ENCODE results near the gene PAK6. TPM values are rescaled to one million over a fixed set of nuclear protein-coding genes. Genes with fewer than 3 reads are reported as not detected.

The PAK6 gene
- total RNA-seq, 2 donors from 2014 or later, result not detected

DNA sequence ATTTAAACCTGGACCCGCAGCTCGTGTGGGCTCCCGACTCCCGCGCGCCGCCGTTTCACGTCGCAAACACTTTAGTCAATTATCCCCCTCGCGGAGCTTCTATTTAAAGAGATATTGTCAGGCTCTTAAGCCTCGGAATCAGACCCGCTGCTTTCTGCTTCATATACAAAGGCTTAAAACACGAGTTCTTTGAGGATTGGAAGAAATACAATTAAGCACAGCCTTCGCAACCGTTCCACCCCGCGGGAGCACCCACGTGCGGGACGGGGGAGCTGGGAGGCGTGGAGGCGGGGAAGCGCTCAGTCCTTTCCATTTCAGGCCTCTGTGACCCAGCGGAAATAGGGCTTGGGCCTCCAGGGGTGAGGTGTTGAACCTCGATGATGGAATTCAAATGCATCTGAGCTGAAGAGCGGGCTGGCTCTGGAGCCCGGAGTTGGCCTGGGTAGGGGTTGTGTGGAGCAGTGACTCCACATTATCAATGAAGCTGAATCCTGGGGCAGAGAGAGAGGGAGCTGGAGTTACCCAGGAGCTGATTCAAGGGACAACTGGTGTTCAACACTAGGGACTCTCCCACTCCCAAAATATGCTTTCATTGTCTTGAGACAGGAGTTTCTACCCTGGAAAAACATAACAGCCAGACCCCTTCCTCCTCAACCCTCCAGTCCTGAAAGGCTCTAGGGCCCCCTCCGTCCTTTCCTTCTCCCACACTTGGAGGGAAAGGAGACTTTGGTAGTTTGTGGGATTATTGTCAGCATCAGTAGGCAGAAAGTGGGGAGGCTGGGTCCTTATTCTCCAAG, 41.6 kb downstream of the PAK6 start:
- peaks cover 48% of the 10 kb centered on the region for H3K27me3 Mint-ChIP-seq
- H3K9me3 ChIP-seq (ENCODE audit: control insufficient read depth, low read length, poor library complexity, severe bottlenecking), result no peaks in the 10 kb centered on the region
- H3K4me1 Mint-ChIP-seq, result peaks cover 8% of the 10 kb centered on the region
- ATAC-seq, result no peak
- H3K4me3 Mint-ChIP-seq, result peak overlapping the region; percentile 31
- H3K36me3 Mint-ChIP-seq (ENCODE audit: low read depth), result no peaks in the 10 kb centered on the region
- H3K27ac Mint-ChIP-seq, result peak overlapping the region; percentile 21
- DNase-seq, result no peak

DNA sequence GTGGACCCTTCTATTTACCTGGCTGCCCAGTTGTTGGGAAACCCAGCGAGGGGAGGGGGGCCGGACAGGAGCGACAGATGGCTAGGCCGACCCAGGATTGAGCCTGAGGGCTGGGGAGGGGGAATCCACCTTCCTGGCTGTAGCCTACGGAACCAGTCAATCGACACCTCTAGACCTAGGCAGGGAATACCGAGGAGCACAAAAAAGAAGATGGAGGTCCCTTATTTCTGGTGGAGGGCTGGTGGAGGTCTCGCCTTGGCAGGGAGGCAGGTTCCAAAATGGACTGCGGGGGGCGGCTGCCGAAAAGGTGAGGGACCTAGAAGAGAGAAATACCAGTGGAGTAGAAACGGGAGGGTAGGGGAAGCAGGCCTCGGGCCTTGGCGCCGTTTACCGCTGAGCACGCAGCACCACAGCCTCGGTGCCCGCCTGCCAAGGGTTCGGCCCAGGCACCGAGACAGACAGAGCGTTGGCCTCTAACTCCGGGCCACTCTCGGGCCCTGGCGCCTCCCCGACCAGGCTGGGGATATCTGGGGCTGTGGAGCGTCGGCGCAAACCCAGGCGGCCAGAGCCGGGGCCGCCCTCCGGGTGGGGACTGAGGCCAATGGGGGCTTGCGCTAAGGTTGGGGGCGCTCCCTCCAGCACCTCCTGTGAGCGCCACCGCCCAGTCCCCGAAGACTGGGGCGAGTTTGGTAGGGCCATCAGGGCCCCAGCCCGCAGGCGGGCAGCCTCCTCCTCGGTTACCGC, 42.4 kb downstream of the PAK6 start:
- Mint-ChIP-seq H3K4me1 (peaks cover 8% of the 10 kb centered on the region), H3K4me3 (peak overlapping the region; percentile 64), H3K27ac (peak overlapping the region; percentile 21), H3K27me3 (peaks cover 46% of the 10 kb centered on the region), H3K36me3 (ENCODE audit: low read depth) (no peaks in the 10 kb centered on the region)
- no peak for DNase-seq
- no peak for ATAC-seq
- H3K9me3 ChIP-seq (ENCODE audit: control insufficient read depth, low read length, poor library complexity, severe bottlenecking), result no peaks in the 10 kb centered on the region

DNA sequence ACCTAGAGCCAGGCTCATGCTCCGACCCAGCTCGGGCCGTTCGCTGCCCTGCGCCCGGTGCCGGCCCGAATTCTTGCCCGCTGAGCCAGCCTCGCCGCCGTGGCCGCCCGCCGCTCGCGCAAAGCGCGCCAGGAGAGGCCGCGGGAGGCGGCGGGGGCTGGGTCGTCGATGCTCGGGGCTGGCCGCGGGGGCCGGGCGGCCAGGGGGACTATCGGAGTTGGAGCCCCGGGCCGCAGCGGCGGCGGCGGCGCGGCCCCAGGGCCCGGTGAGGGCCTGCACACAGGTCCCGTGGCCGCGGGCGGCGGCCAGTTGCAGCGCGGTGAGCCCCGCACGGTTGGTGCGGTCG, 42.9 kb downstream of the PAK6 start:
- Mint-ChIP-seq H3K27ac (no peak overlapping the region), H3K4me1 (peaks cover 8% of the 10 kb centered on the region), H3K4me3 (peak overlapping the region; percentile 78), H3K36me3 (ENCODE audit: low read depth) (no peaks in the 10 kb centered on the region), H3K27me3 (peaks cover 41% of the 10 kb centered on the region)
- H3K9me3 ChIP-seq (ENCODE audit: control insufficient read depth, low read length, poor library complexity, severe bottlenecking), result no peaks in the 10 kb centered on the region
- ATAC-seq, result no peak
- no peak for DNase-seq

DNA sequence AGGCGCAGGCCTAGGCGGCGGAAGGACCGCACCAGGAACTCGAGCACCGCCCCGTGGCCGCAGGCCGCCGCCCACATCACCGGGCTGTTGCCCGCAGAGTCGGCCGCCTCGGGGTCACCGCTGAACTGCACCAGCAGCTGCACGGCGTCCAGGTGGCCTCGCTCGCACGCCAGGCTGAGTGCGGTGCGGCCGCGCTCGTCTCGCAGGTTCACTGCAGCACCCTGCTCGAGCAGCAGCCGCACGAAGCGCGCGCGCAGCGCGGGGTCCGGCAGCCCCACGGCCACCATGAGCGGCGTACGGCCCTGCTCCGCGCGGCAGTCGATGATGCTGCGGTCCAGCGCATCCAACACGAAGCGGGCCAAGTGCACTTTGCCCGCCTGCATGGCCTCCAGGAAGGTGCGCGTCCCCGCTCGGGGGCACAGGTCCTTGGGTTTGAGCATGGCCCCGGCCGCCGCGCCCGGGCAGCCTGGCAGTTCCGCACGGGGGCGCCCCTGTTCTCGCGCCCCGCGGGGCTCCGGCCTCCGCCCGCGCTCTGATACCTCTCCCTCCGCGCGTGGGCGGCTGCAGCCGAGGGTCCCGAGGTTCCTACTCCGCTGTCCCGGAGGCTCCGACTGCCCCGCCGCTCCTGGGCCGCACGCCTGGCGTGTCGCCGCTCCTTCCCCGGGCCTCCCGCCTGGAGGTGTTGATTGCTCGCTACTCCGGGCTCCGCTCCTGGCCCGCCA, 43.4 kb downstream of the PAK6 start:
- H3K36me3 Mint-ChIP-seq (ENCODE audit: low read depth), result no peaks in the 10 kb centered on the region
- peaks cover 8% of the 10 kb centered on the region for H3K4me1 Mint-ChIP-seq
- H3K9me3 ChIP-seq (ENCODE audit: control insufficient read depth, low read length, poor library complexity, severe bottlenecking), result no peaks in the 10 kb centered on the region
- ATAC-seq, result peak; percentile 81
- H3K4me3 Mint-ChIP-seq, result peak overlapping the region; percentile 78
- peak; percentile 26 to 43 (median 39) for DNase-seq
- H3K27ac Mint-ChIP-seq, result no peak overlapping the region
- peaks cover 36% of the 10 kb centered on the region for H3K27me3 Mint-ChIP-seq

DNA sequence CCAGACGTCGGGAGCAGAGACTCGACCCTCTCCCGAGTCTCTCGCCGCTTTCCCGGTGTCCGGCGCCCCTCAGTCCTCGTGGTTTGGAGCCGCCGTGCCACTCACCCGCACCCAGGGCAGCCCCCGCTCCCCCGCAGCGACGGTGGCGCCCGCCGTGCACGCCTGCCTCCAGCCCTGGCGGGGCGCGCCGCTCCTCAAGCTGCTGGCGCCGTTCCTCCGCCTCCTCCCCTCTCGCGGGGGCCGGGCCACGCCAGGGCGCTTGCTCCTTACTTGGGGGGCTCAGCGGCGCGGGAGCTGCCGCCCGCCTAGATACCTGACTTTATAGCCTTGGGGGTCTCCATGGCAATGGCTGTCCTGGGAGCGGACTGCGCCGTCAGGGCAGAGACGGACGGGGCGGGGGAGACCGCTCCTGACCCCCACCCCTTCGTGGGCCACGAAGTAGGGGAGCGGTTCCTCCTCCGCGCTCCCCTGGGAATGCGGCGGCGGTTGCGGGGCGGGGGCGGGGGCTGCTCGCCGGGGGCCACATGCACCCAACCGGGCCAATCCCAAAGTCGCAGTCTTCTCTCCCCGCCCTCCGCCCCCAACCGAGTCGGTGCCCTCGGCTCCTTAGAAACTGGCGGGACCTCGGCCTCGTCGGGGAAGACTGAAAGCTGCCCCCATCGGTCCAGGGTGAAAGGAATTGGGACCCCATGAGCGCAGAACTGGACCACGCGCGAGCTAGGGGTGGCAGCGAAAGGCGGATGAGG, 44.2 kb downstream of the PAK6 start, which contains the start of gene ANKRD63:
Gene ANKRD63, minus strand, starts transcription at position 196 of the 746 bp plus-strand sequence. CDS start 478 bp downstream, outside the sequence.
- H3K4me3 Mint-ChIP-seq, result peak within 1 kb of the TSS; percentile 78
- ATAC-seq (peak; percentile 66), DNase-seq (peak in 2 of 3 donors; percentile 15 to 24)
- H3K4me1 Mint-ChIP-seq, result peaks cover 8% of the 10 kb centered on the region
- no peaks in the 10 kb centered on the region for H3K36me3 Mint-ChIP-seq (ENCODE audit: low read depth)
- H3K27ac Mint-ChIP-seq, result no peak within 1 kb of the TSS
- H3K9me3 ChIP-seq (ENCODE audit: control insufficient read depth, low read length, poor library complexity, severe bottlenecking), result no peaks in the 10 kb centered on the region
- H3K27me3 Mint-ChIP-seq, result peaks cover 29% of the 10 kb centered on the region

DNA sequence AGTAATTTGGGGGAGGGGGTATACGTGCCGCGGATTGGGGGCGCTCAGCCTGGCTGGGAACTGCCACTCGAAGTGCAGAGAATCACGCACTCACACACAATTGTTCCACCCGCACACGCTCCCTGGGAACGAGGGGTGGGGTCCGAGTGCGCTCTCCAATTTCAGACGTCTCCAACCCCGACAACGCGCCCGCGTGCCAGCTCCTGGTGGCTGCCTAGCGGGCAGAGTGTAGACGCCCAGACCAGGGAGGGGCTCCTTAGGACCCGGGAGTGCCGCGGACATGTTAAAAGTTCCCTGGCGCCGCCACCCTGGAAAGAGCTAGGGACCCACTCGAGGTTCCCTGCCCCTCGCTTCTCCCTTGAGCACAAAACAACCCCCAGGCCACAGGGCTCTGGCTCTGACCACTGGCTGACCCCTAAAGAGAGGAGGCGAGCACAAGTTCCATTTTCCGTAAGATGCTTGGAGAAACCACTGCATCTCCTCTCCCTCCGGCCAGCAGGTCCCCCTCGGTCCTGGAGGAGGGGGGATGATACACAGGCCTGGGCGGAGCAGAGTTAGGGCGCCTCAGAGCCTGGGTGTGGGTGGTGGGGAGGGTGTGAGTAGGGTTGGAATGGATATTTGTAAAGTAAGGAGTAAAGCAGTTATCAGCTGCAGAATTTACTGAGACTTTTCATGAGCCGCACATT, 44.9 kb downstream of the PAK6 start:
- H3K4me1 Mint-ChIP-seq, result peaks cover 4% of the 10 kb centered on the region
- no peaks in the 10 kb centered on the region for H3K36me3 Mint-ChIP-seq (ENCODE audit: low read depth)
- ATAC-seq (no peak), DNase-seq (no peak)
- peaks cover 22% of the 10 kb centered on the region for H3K27me3 Mint-ChIP-seq
- H3K4me3 Mint-ChIP-seq, result peak overlapping the region; percentile 67
- H3K9me3 ChIP-seq (ENCODE audit: control insufficient read depth, low read length, poor library complexity, severe bottlenecking), result no peaks in the 10 kb centered on the region
- no peak overlapping the region for H3K27ac Mint-ChIP-seq

DNA sequence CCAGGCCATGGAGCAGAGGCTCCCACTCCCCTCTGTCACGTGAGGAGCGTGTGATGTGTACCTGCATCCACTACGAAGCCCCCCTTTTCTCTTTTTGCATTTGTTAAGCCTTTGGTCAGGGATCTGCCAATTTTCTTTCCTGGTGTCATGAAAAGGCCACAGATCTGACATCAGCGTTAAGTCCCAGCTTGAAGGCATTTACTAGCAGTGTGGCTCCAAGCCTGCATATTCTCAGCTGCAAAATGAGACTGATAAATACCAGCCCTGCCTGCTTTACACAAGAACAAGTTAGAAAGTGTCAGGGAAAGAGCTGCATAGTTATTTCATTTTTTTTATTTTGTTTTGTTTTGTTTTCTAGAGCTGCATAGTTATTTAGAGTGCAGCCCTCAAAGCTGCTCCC, 46.3 kb downstream of the PAK6 start:
- no peak overlapping the region for H3K4me3 Mint-ChIP-seq

DNA sequence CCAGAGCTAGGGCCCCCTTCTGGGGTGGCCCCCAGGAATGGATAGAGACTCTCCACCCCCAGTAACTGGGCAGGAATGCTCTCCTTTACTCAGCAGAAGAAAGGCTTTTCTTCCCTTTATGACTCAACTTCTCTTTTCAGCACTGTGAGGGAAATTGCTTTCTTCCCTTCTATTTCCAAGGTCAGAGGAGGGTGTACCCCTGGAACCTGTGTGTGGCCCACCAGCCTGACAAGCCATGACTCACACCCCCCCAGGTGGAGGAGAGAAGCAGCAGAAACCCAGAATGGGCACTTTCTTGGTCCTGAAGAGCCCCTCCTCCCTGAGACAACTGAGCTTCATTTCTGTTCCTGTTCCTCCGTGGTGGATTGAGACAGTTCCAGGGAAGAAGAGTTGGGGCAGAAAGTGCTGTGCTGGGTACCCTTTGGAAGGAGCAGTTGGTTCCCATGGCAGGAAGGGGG, 46.7 kb downstream of the PAK6 start:
- no peak overlapping the region for H3K4me3 Mint-ChIP-seq
- ATAC-seq (no peak), DNase-seq (no peak)
- H3K27ac Mint-ChIP-seq, result peak overlapping the region; percentile 9
- no peaks in the 10 kb centered on the region for H3K9me3 ChIP-seq (ENCODE audit: control insufficient read depth, low read length, poor library complexity, severe bottlenecking)
- H3K36me3 Mint-ChIP-seq (ENCODE audit: low read depth), result peaks cover 2% of the 10 kb centered on the region
- peaks cover 2% of the 10 kb centered on the region for H3K4me1 Mint-ChIP-seq
- peaks cover 7% of the 10 kb centered on the region for H3K27me3 Mint-ChIP-seq

More for the DNA sequence above, 46.3 kb downstream of the PAK6 start:
- Mint-ChIP-seq H3K27ac (no peak overlapping the region), H3K4me1 (peaks cover 2% of the 10 kb centered on the region), H3K36me3 (ENCODE audit: low read depth) (peaks cover 2% of the 10 kb centered on the region), H3K27me3 (peaks cover 12% of the 10 kb centered on the region)
- ATAC-seq (no peak), DNase-seq (no peak)
- H3K9me3 ChIP-seq (ENCODE audit: control insufficient read depth, low read length, poor library complexity, severe bottlenecking), result no peaks in the 10 kb centered on the region

DNA sequence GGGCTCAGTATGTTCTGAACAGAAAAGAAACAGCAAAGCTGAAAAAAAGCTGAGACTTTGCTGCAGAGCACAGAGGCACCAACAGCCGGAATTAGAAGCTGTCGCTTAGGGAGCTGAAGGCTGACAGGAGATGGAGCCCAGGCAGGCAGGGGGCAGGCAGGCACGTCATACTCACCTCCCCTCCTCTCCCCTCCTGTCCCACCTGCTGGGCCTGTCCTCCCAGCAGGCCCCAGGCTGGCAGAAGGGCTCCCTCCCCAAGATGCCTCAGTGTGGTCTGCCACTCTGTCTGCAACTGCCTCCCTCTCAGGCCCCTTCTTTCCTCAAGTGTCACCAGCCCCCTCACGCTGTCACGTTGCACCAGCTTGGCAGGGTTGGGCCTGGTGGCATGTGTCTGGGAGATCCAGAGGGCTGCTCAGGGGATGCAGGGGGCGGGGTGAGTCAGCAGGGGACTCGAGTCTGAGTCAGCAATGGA, 47.2 kb downstream of the PAK6 start:
- Mint-ChIP-seq H3K27ac (peak overlapping the region; percentile 9), H3K4me1 (peaks cover 2% of the 10 kb centered on the region)
- no peak for DNase-seq

DNA sequence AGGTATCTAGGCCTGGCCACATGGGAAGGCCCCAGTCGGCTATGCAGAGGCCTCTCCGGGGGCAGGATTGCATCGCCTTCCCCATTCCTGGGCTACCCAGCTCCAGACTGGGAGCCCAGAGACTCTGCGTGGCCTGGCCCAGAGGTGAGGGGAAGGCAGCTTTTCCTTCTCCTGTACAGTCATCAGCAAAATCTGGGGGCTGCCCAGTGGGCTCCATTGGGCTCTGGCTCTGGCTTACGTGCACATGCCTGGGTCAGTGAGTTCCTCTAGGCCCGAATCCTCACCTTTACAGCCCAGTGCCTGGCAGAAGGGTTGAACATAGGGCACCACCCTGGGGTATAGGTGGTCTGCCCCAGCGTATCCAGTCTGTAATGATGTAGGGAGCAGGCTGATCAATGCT, 47.9 kb downstream of the PAK6 start:
- no peak for DNase-seq
- H3K4me3 Mint-ChIP-seq, result no peak overlapping the region
- H3K27ac Mint-ChIP-seq, result no peak overlapping the region
- peaks cover 2% of the 10 kb centered on the region for H3K36me3 Mint-ChIP-seq (ENCODE audit: low read depth)
- peaks cover 2% of the 10 kb centered on the region for H3K4me1 Mint-ChIP-seq
- no peaks in the 10 kb centered on the region for H3K27me3 Mint-ChIP-seq
- H3K9me3 ChIP-seq (ENCODE audit: control insufficient read depth, low read length, poor library complexity, severe bottlenecking), result no peaks in the 10 kb centered on the region
- ATAC-seq, result no peak

More for the DNA sequence above, 47.2 kb downstream of the PAK6 start:
- Mint-ChIP-seq H3K4me3 (no peak overlapping the region), H3K27me3 (peaks cover 2% of the 10 kb centered on the region), H3K36me3 (ENCODE audit: low read depth) (peaks cover 2% of the 10 kb centered on the region)
- ATAC-seq, result no peak
- H3K9me3 ChIP-seq (ENCODE audit: control insufficient read depth, low read length, poor library complexity, severe bottlenecking), result no peaks in the 10 kb centered on the region

DNA sequence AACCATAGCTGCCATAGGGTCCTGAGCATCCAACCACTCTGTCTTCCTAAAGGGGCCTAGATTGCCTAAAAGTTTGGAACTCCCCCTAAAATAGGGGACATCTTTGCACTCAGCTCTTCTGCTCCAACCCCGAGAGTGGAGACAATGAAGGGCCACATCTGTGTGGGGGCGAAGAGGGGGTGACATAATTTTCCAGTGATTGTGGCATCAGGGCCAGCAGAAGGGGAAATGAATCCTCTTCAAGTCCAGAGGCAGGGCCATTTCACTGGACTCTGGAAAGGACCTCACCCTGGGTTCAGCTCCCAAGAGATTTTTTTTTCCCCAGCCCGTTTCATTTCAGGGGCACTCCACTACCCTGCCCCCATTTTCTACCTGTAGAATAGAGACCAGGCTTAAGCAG, 48.6 kb downstream of the PAK6 start:
- H3K36me3 Mint-ChIP-seq (ENCODE audit: low read depth), result peaks cover 2% of the 10 kb centered on the region
- H3K27me3 Mint-ChIP-seq, result no peaks in the 10 kb centered on the region
- no peak for ATAC-seq
- H3K27ac Mint-ChIP-seq, result peak overlapping the region; percentile 74
- H3K4me3 Mint-ChIP-seq, result no peak overlapping the region
- no peak for DNase-seq
- peaks cover 2% of the 10 kb centered on the region for H3K4me1 Mint-ChIP-seq
- H3K9me3 ChIP-seq (ENCODE audit: control insufficient read depth, low read length, poor library complexity, severe bottlenecking), result no peaks in the 10 kb centered on the region

DNA sequence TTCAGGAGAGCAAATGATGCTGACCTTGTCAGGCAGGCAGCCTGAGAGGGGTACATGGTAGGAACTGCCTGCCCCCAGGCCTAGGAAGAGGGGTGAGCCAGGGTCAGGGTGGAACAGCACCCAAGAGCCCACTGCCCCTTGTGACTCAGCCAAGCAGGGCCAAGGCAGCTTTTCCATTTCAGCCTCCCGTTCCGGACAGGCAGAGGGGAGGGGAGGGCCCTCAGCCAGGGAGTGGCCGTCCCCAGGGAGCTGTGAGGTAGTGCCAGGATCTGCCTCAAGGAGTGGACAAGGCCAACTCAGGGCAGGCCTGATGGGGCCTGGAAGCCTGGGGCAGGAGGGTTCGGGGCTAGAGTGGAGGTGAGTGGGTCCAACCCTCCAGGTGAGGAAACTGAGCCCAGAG, 49.1 kb downstream of the PAK6 start:
- no peak overlapping the region for H3K4me3 Mint-ChIP-seq

More for the DNA sequence above, 49.1 kb downstream of the PAK6 start:
- H3K9me3 ChIP-seq (ENCODE audit: control insufficient read depth, low read length, poor library complexity, severe bottlenecking), result no peaks in the 10 kb centered on the region
- ATAC-seq (no peak), DNase-seq (no peak)
- peak overlapping the region; percentile 74 for H3K27ac Mint-ChIP-seq
- no peaks in the 10 kb centered on the region for H3K27me3 Mint-ChIP-seq
- H3K4me1 Mint-ChIP-seq, result peaks cover 2% of the 10 kb centered on the region
- peaks cover 2% of the 10 kb centered on the region for H3K36me3 Mint-ChIP-seq (ENCODE audit: low read depth)
